GM12891 (cell line): ENCODE measurements around the gene FOXG1.
A peak's percentile ranks its signal among the peaks of the same experiment; 100 is the strongest.

ENCODE experiments used
- POLR2A ChIP-seq: IDR thresholded peaks from 2 replicates; pipeline ENCODE4 v1.6.1; 2011; ENCODE audit warnings: low read depth, low read length, control low read depth
- POLR2AphosphoS5 ChIP-seq: IDR thresholded peaks from 2 replicates; pipeline ENCODE4 v1.6.1; 2011; ENCODE audit warnings: low read depth, low read length, control low read depth
- POU2F2 ChIP-seq: IDR thresholded peaks from 2 replicates; pipeline ENCODE4 v1.6.1; 2011; ENCODE audit warnings: low read depth, mild to moderate bottlenecking, control low read depth, low read length, moderate library complexity
- TAF1 ChIP-seq: IDR thresholded peaks from 2 replicates; pipeline ENCODE4 v1.6.1; 2011; ENCODE audit warnings: low read depth, low read length, control low read depth

- peak; percentile 62; the same call in 1 of the 2 replicates for TF ChIP-seq POLR2AphosphoS5
- TF ChIP-seq POLR2A = peak; percentile 77; the same call in 1 of the 2 replicates
- peak; percentile 75; the same call in 1 of the 2 replicates for TF ChIP-seq TAF1
- peak; percentile 8; the same call in 1 of the 2 replicates for TF ChIP-seq POU2F2
Measured at GRCh38 chr14:28785096-28785952, 18.7 kb downstream of the FOXG1 start.
